ENCODE results near the gene RCE1. TPM values are rescaled to one million over a fixed set of nuclear protein-coding genes. Genes with fewer than 3 reads are reported as not detected.

The RCE1 gene
- total RNA-seq, 2 experiments from 2014 or later = 60.1 to 63.0 TPM

DNA sequence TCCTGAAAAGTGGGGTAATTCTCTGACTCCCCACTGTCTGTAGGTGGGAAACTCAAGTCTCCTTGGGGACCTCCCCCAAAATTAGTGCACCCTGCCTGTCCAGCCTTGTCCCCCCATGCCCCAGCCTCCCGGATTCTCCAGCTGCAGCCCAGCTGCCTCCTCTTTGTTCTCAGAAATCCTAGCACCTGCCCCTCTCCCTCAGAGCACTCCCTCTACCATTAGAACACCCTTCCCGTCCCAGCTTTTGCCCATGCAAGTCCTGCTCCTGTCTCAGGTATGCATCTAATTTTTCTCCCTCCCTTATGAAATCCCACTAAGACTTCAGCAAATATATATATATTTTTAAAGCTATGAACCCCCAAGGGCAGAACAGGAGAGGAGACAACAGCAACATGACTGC, 50.9 kb downstream of the RCE1 start:
- Mint-ChIP-seq H3K4me1 (ENCODE audit: low read depth) (no peaks in the 10 kb centered on the region), H3K27ac (no peak overlapping the region), H3K36me3 (ENCODE audit: low read depth) (no peaks in the 10 kb centered on the region), H3K9me3 (no peaks in the 10 kb centered on the region), H3K27me3 (no peaks in the 10 kb centered on the region), H3K4me3 (no peak overlapping the region)
- Histone ChIP-seq H3K4me1 (ENCODE audit: insufficient read depth, low read length) (no peaks in the 10 kb centered on the region), H3K36me3 (ENCODE audit: insufficient read depth, low read length) (no peaks in the 10 kb centered on the region), H3K27ac (ENCODE audit: low read depth in 1 of 2, low read length in 2 of 2) (no peak overlapping the region), H3K9me3 (ENCODE audit: control insufficient read depth in 1 of 2, insufficient read depth in 1 of 2, low read length in 2 of 2) (no peaks in the 10 kb centered on the region), H3K4me3 (ENCODE audit: low read length) (no peak overlapping the region), H3K27me3 (ENCODE audit: control insufficient read depth in 1 of 2, insufficient read depth in 2 of 2, low read length in 2 of 2) (no peaks in the 10 kb centered on the region)
- ATAC-seq (ENCODE audit: poor library complexity) = no peak
- POLR2A ChIA-PET = no interaction called here
- no peak for DNase-seq
- TF ChIP-seq, protein P1, sequence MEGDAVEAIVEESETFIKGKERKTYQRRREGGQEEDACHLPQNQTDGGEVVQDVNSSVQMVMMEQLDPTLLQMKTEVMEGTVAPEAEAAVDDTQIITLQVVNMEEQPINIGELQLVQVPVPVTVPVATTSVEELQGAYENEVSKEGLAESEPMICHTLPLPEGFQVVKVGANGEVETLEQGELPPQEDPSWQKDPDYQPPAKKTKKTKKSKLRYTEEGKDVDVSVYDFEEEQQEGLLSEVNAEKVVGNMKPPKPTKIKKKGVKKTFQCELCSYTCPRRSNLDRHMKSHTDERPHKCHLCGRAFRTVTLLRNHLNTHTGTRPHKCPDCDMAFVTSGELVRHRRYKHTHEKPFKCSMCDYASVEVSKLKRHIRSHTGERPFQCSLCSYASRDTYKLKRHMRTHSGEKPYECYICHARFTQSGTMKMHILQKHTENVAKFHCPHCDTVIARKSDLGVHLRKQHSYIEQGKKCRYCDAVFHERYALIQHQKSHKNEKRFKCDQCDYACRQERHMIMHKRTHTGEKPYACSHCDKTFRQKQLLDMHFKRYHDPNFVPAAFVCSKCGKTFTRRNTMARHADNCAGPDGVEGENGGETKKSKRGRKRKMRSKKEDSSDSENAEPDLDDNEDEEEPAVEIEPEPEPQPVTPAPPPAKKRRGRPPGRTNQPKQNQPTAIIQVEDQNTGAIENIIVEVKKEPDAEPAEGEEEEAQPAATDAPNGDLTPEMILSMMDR (IDR thresholded peaks at IDR 0.05) = no peak
- CTCF ChIA-PET = no interaction called here
- intact Hi-C loops (cut with DNase I, micrococcal nuclease) = no loop called here

Other genes starting within 250 kb of the RCE1 start
- gene RBM14, start 226.8 kb upstream of the RCE1 start, total RNA-seq = 100 to 1,000 TPM; 239 to 250 TPM
- gene RBM4, start 204.7 kb upstream of the RCE1 start, total RNA-seq = 100 to 1,000 TPM; 194 to 197 TPM
- gene RBM4B, start 165.6 kb upstream of the RCE1 start, total RNA-seq = 1 to 10 TPM; 3.8 to 5.1 TPM
- gene SPTBN2, start 114.2 kb upstream of the RCE1 start, total RNA-seq = not detected
- gene LRFN4, start 13.6 kb downstream of the RCE1 start, total RNA-seq = 1 to 10 TPM; 1.6 to 2.5 TPM
- gene PC, start 114.9 kb downstream of the RCE1 start, total RNA-seq = 1 to 10 TPM; 5.1 to 7.1 TPM
- not detected for gene C11orf86, start 131.9 kb downstream of the RCE1 start, total RNA-seq
- gene SYT12, start 179.7 kb downstream of the RCE1 start, total RNA-seq = not detected
- gene RHOD, start 213.4 kb downstream of the RCE1 start, total RNA-seq = not detected

Data from CD4-positive, alpha-beta T cell (primary cell).